K562 (cell line): ENCODE data around the gene ZSCAN12. TPM values are rescaled to one million over a fixed set of nuclear protein-coding genes. Genes with fewer than 3 reads are reported as not detected.
A peak's percentile ranks its signal among the peaks of the same experiment; 100 is the strongest.

Experiments
- ATAC-seq: fragments of 200-7000 bp; cut with Tn5 transposase; 3 replicates; pipeline ENCODE4 v1.9.1; 2020; ENCODE audit warnings: moderate library complexity
- BruUV-seq: library from RNA; stranded (reverse); fragments of 400-500 nt; replicated peaks from 2 replicates; lab custom pipeline; 2021; lab: Mats Ljungman, UMichigan
- CTCF ChIA-PET: fragments of 300-600 bp; formaldehyde crosslinking; extraction: SDS; loops from one replicate; lab custom pipeline; 2021; ENCODE audit warnings: low intra/inter-chr PET ratio; lab: Yijun Ruan, JAX
- POLR2A ChIA-PET: fragments of 300-600, 350-650 bp; sonication (Branson Sonifier 250); formaldehyde crosslinking; extraction: SDS; loops from one replicate; lab custom pipeline; 2021; ENCODE audit warnings: antibody characterized with exemption, inconsistent platforms; lab: Yijun Ruan, JAX
- DNase-seq, 4 experiments: peaks; one replicate each; pipeline versions ENCODE4 v3.0.0 to v3.0.0-alpha.2; 2011 to 2018; ENCODE audit warnings: low spot score in 3 of 4, mixed read lengths in 3 of 4; ENCODE audit errors: extremely low read depth in 1 of 4
- FAIRE-seq: peaks from 2 replicates; lab custom pipeline; 2011; peaks lifted over from hg19 to GRCh38; lab: Jason Lieb, UNC
- H2AFZ ChIP-seq: 2 replicates; pipeline ENCODE4 v1.6.0; 2011; ENCODE audit warnings: low read depth, low read length, control low read depth, inconsistent platforms
- H3K27ac ChIP-seq: fragments of 200-600 bp; 3 replicates; pipeline ENCODE4 v1.8.0; 2011; ENCODE audit warnings: low read depth, mild to moderate bottlenecking, control low read depth, inconsistent platforms, low read length, moderate library complexity, mixed read lengths; ENCODE audit errors: extremely low read depth
- H3K27me3 ChIP-seq, 2 experiments: fragments of 300-600 bp in 1 of 2; 2 replicates in 1 of 2; 3 replicates in 1 of 2; pipeline versions ENCODE4 v1.6.0 to v1.8.0; 2011; ENCODE audit warnings: inconsistent platforms in 2 of 2, low read length in 2 of 2, mild to moderate bottlenecking in 1 of 2, mixed read lengths in 1 of 2, moderate library complexity in 1 of 2; ENCODE audit not compliant: control insufficient read depth in 2 of 2, insufficient read depth in 2 of 2
- H3K36me3 ChIP-seq: fragments of 300-600 bp; 3 replicates; pipeline ENCODE4 v1.8.0; 2011; ENCODE audit warnings: mild to moderate bottlenecking, low read length, inconsistent platforms; ENCODE audit not compliant: control insufficient read depth, insufficient read depth
- H3K4me1 ChIP-seq, 2 experiments: fragments of 200-600 bp in 1 of 2; replicated peaks in 1 of 2; 2 replicates in 1 of 2; 3 replicates in 1 of 2; pipeline versions ENCODE4 v1.5.1 to v1.8.0; 2011; ENCODE audit warnings: inconsistent platforms in 2 of 2, low read length in 2 of 2, mild to moderate bottlenecking in 1 of 2, mixed read lengths in 1 of 2, moderate library complexity in 1 of 2; ENCODE audit not compliant: control insufficient read depth in 2 of 2, insufficient read depth in 2 of 2
- H3K4me2 ChIP-seq: 2 replicates; pipeline ENCODE4 v1.6.1; 2011; ENCODE audit warnings: low read length, control low read depth, inconsistent platforms, mixed read lengths; ENCODE audit not compliant: insufficient read depth
- H3K4me3 ChIP-seq: fragments of 200-600 bp; sonication (generic), shearing (Covaris generic); 2 replicates; pipeline ENCODE4 v1.5.1; 2016; ENCODE audit warnings: control low read depth, inconsistent platforms
- H3K79me2 ChIP-seq: fragments of 200-600 bp; 3 replicates; pipeline ENCODE4 v1.8.0; 2011; ENCODE audit warnings: low read length, inconsistent platforms; ENCODE audit not compliant: control insufficient read depth, insufficient read depth
- H3K9ac ChIP-seq, 2 experiments: 2 replicates each; pipeline versions ENCODE4 v1.6.0 to v1.6.1; 2011; ENCODE audit warnings: low read depth in 2 of 2, low read length in 2 of 2, control low read depth in 1 of 2, inconsistent platforms in 1 of 2, mild to moderate bottlenecking in 1 of 2, mixed read lengths in 1 of 2; ENCODE audit not compliant: insufficient read depth in 1 of 2
- H3K9me1 ChIP-seq: one replicate; pipeline ENCODE4 v1.6.0; 2011; ENCODE audit warnings: inconsistent platforms, mild to moderate bottlenecking, low read length, moderate library complexity; ENCODE audit not compliant: control insufficient read depth, insufficient read depth
- H3K9me3 ChIP-seq: replicated peaks from 2 replicates; pipeline ENCODE4 v1.5.1; 2011; ENCODE audit warnings: low read depth, low read length, inconsistent platforms; ENCODE audit not compliant: control insufficient read depth, insufficient read depth
- H4K20me1 ChIP-seq: replicated peaks from 2 replicates; pipeline ENCODE4 v1.6.1; 2011; ENCODE audit warnings: low read length, inconsistent platforms, mixed read lengths; ENCODE audit not compliant: control insufficient read depth, insufficient read depth
- ARID1B ChIP-seq: fragments of 450-650 bp; IDR thresholded peaks from 2 replicates; pipeline ENCODE4 v1.6.1; 2016; ENCODE audit warnings: antibody characterized with exemption, mild to moderate bottlenecking, inconsistent platforms
- KDM5B ChIP-seq: fragments of 200-600 bp; sonication (generic); IDR thresholded peaks from 2 replicates; pipeline ENCODE4 v1.6.1; 2012; ENCODE audit warnings: low read depth, mild to moderate bottlenecking, moderate library complexity, low read length, control low read depth, inconsistent platforms; ENCODE audit not compliant: insufficient replicate concordance
- MYNN ChIP-seq, 2 experiments: sonication (generic); formaldehyde crosslinking in 1 of 2; IDR thresholded peaks; 2 replicates each; pipeline versions ENCODE4 v1.5.0 to v1.6.1; 2016 to 2020; ENCODE audit warnings: antibody characterized with exemption in 1 of 2, missing genetic modification reagents in 1 of 2
- NFXL1 ChIP-seq: fragments of 450-650 bp; formaldehyde crosslinking; IDR thresholded peaks from 2 replicates; pipeline ENCODE4 v1.4.0; 2021; ENCODE audit warnings: mild to moderate bottlenecking
- POU5F1 ChIP-seq: fragments of 150-350 bp; IDR thresholded peaks from 2 replicates; pipeline ENCODE4 v1.6.1; 2014; ENCODE audit warnings: borderline replicate concordance, low read length, low read depth, mild to moderate bottlenecking; ENCODE audit not compliant: partially characterized antibody
- PYGO2 ChIP-seq: fragments of 450-650 bp; IDR thresholded peaks from 2 replicates; pipeline ENCODE4 v1.6.1; 2016; ENCODE audit warnings: mild to moderate bottlenecking, missing genetic modification characterization, moderate library complexity, missing compliant biosample characterization
- SIN3A ChIP-seq, 2 experiments: fragments of 150-350 bp in 1 of 2; IDR thresholded peaks; 2 replicates each; pipeline ENCODE4 v1.6.1; 2011 to 2016; ENCODE audit warnings: borderline replicate concordance in 2 of 2, low read depth in 2 of 2, low read length in 2 of 2, mild to moderate bottlenecking in 2 of 2, moderate library complexity in 2 of 2; ENCODE audit not compliant: control insufficient read depth in 1 of 2
- USF1 ChIP-seq: sonication (generic); formaldehyde crosslinking; IDR thresholded peaks from 2 replicates; pipeline ENCODE4 v1.9.0; 2022; ENCODE audit warnings: mild to moderate bottlenecking, missing genetic modification reagents
- ZNF41 ChIP-seq: fragments of 250-450 bp; sonication (Bioruptor Pico); conservative IDR thresholded peaks from 2 replicates; pipeline ENCODE4 v1.4.0; 2020; ENCODE audit warnings: mild to moderate bottlenecking
- ZNF444 ChIP-seq: fragments of 250-450 bp; sonication (Bioruptor Pico); IDR thresholded peaks from 2 replicates; pipeline ENCODE4 v1.4.0; 2020; ENCODE audit warnings: mild to moderate bottlenecking, moderate library complexity
- WGBS: fragments of 100-300 bp; shearing (Covaris generic); methylation state at CpG from one replicate; pipeline ENCODE4 v1.1.6; 2016; ENCODE audit warnings: low coverage, mixed read lengths; ENCODE audit not compliant: insufficient coverage; ENCODE audit errors: missing lambda C conversion rate; 5-methylcytosine and 5-hydroxymethylcytosine counted together
- in situ Hi-C: fragments of 300-500 bp; cut with MboI; formaldehyde crosslinking; loops from 4 replicates; pipeline ENCODE4 v1.15.0; 2018; ENCODE audit warnings: inconsistent platforms, mixed read lengths
- intact Hi-C: fragments of 100-400 bp; cut with micrococcal nuclease; formaldehyde crosslinking; loops from 2 replicates; pipeline ENCODE4 v1.14.2; 2022
- polyA plus RNA-seq, 8 experiments: library from polyadenylated mRNA; depleted of rRNA in 4 of 8; stranded (reverse) in 5 of 8; unstranded in 3 of 8; fragments of >200 nt; fragmentation: Nextera tagmentation in 2 of 8; fragmentation: Illumina TruSeq in 1 of 8; extraction: Ambion mirVana in 2 of 8; extraction: Trizol in 1 of 8; gene quantifications; 2 replicates each; pipeline versions ENCODE4 v1.2.1 to v1.2.3, GENCODE V29; 2011 to 2014; ENCODE audit warnings: inconsistent platforms in 1 of 8, missing spikeins in 1 of 8
- total RNA-seq, 7 experiments: library from RNA; depleted of rRNA in 6 of 7; stranded (reverse); fragments of >200 nt in 6 of 7; fragmentation: Illumina TruSeq in 2 of 7; extraction: Trizol in 2 of 7; gene quantifications; 2 replicates each; pipeline versions ENCODE4 v1.2.1 to v1.2.3, GENCODE V29; 2011 to 2021; ENCODE audit warnings: low replicate concordance in 1 of 7
- TF ChIP-seq, protein P1 (sequence below), 2 experiments: IDR thresholded peaks; 2 replicates each; pipeline ENCODE4 v1.6.1; 2011; ENCODE audit warnings: borderline replicate concordance in 1 of 2, control low read depth in 1 of 2, low read depth in 1 of 2, low read length in 1 of 2, mild to moderate bottlenecking in 1 of 2, mixed read lengths in 1 of 2, moderate library complexity in 1 of 2; ENCODE audit not compliant: insufficient read depth in 1 of 2, insufficient read length in 1 of 2, poor library complexity in 1 of 2, severe bottlenecking in 1 of 2; ENCODE audit errors: extremely low read depth in 1 of 2
- TF ChIP-seq, protein P2 (sequence below): fragments of 450-650 bp; IDR thresholded peaks from 2 replicates; pipeline ENCODE4 v1.6.1; 2017; ENCODE audit warnings: mild to moderate bottlenecking, moderate library complexity
- TF ChIP-seq, protein P3 (sequence below): sonication (generic); formaldehyde crosslinking; IDR thresholded peaks from 2 replicates; pipeline ENCODE4 v1.8.0; 2022; ENCODE audit warnings: missing genetic modification reagents, mild to moderate bottlenecking, borderline replicate concordance

ZSCAN12 gene
- total and polyA plus RNA-seq, 9 of the 15 experiments (the other 6 are each of a cell fraction or from before 2014, with no cell fraction given): 2.5 to 19.6 (median 12.5) TPM

DNA sequence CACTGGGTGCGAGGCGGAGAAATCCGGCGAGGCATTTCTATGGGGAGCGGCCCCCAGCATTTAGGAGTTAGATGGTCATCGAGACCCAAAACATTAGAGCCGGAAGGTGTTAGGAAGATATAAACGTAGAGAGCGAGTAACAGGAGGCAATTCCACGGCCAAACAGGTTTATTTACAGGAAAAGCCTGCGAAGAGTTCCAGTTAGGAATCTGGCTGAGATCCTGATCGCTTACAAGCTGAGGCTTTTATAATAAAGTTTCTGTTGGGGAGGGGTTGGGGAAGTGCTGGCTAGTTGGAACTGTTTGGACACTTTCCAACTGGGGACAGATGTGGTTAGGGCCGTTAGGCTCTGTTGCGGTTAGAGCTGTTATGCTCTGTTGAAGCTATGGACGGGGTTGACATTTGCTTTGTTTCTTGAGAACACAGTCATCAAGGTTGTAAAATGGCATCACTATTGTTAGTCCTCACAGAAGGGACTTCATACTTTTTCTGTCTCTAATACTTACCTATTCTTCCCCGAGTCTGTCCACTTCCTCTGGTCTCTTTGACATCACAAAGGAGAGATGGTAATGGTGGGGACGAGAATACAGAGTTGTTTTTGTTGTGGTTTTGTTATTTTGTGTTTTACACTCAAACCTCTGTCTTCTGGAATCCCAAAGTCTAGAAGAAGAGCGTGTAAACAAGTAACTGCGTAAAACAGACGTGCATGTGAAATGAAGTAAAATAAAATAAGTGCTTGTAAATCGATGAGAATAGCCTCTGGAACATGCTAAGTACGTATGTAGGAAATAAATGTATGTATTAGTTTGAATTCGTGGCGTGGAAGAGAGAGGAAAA lies 63.0 kb downstream of the ZSCAN12 start:
- peak; percentile 90 for FAIRE-seq
- Histone ChIP-seq H3K27ac (peak overlapping the region; percentile 98), H3K4me3 (peak overlapping the region; percentile 69), H3K9me3 (peaks cover 6% of the 10 kb centered on the region; the same call in 1 of the 2 replicates), H2AFZ (peak overlapping the region; percentile 61), H4K20me1 (no peaks in the 10 kb centered on the region), H3K4me1 (peaks cover 23 to 43% of the 10 kb centered on the region in 2 experiments), H3K27me3 (no peaks in the 10 kb centered on the region), H3K79me2 (peaks cover 37% of the 10 kb centered on the region), H3K9ac (peak overlapping the region; percentile 96 to 99), H3K4me2 (peak overlapping the region; percentile 95), H3K9me1 (no peaks in the 10 kb centered on the region), H3K36me3 (no peaks in the 10 kb centered on the region)
- in situ Hi-C loops: no loop called here
- peak; percentile 46 to 95 (median 58) for DNase-seq
- peak; percentile 76 for ATAC-seq
- WGBS: under 1% methylated on average over 24 of the region's 24 CpGs
- TSS peak; percentile 82 for BruUV-seq
- ChIA-PET CTCF (interaction anchor here (0.6 kb wide), 1 partner anchor 478 kb away, joined by 4 read pairs; no protein-coding TSS in a partner anchor), POLR2A (interaction anchor here (0.6 to 6.4 kb wide), 46 partner anchors 9 to 588 kb away, joined by 3 to 80 read pairs (median 4); partner anchors contain the start of genes PGBD1, ZKSCAN3, ZKSCAN4 and ZKSCAN8)
- intact Hi-C loops: loop anchor here (1.0 to 5.0 kb wide), 6 partner anchors 18 to 529 kb away; partner anchors contain the start of genes PGBD1 and ZSCAN26
- no peak for TF ChIP-seq USF1 (CRISPR knock-in tag)
- TF ChIP-seq KDM5B: peak; percentile 30
- TF ChIP-seq ZNF444: peak; percentile 89
- TF ChIP-seq MYNN (IDR thresholded peaks at IDR 0.05): peak; percentile 57; the same call in 1 of the 2 replicates
- no peak for TF ChIP-seq MYNN (CRISPR knock-in tag; IDR thresholded peaks at IDR 0.05)
- no peak for TF ChIP-seq POU5F1
- TF ChIP-seq NFXL1 (CRISPR knock-in tag): peak; percentile 91
- TF ChIP-seq SIN3A (IDR thresholded peaks at IDR 0.05; ENCODE audit: borderline replicate concordance in 2 of 2, control insufficient read depth in 1 of 2, low read depth in 2 of 2, low read length in 2 of 2): no peak
- TF ChIP-seq, protein P1, sequence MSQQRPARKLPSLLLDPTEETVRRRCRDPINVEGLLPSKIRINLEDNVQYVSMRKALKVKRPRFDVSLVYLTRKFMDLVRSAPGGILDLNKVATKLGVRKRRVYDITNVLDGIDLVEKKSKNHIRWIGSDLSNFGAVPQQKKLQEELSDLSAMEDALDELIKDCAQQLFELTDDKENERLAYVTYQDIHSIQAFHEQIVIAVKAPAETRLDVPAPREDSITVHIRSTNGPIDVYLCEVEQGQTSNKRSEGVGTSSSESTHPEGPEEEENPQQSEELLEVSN (IDR thresholded peaks at IDR 0.05; ENCODE audit: borderline replicate concordance in 1 of 2, extremely low read depth in 1 of 2, insufficient read depth in 1 of 2, insufficient read length in 1 of 2, low read depth in 1 of 2, low read length in 1 of 2, poor library complexity in 1 of 2, severe bottlenecking in 1 of 2): no peak
- TF ChIP-seq ARID1B: peak; percentile 73
- peak; percentile 86 for TF ChIP-seq PYGO2 (tag)
- TF ChIP-seq, protein P2, sequence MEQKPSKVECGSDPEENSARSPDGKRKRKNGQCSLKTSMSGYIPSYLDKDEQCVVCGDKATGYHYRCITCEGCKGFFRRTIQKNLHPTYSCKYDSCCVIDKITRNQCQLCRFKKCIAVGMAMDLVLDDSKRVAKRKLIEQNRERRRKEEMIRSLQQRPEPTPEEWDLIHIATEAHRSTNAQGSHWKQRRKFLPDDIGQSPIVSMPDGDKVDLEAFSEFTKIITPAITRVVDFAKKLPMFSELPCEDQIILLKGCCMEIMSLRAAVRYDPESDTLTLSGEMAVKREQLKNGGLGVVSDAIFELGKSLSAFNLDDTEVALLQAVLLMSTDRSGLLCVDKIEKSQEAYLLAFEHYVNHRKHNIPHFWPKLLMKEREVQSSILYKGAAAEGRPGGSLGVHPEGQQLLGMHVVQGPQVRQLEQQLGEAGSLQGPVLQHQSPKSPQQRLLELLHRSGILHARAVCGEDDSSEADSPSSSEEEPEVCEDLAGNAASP: no peak; the same call in 1 of the 2 replicates
- TF ChIP-seq ZNF41 (CRISPR knock-in tag): peak; percentile 94
- TF ChIP-seq, protein P3, sequence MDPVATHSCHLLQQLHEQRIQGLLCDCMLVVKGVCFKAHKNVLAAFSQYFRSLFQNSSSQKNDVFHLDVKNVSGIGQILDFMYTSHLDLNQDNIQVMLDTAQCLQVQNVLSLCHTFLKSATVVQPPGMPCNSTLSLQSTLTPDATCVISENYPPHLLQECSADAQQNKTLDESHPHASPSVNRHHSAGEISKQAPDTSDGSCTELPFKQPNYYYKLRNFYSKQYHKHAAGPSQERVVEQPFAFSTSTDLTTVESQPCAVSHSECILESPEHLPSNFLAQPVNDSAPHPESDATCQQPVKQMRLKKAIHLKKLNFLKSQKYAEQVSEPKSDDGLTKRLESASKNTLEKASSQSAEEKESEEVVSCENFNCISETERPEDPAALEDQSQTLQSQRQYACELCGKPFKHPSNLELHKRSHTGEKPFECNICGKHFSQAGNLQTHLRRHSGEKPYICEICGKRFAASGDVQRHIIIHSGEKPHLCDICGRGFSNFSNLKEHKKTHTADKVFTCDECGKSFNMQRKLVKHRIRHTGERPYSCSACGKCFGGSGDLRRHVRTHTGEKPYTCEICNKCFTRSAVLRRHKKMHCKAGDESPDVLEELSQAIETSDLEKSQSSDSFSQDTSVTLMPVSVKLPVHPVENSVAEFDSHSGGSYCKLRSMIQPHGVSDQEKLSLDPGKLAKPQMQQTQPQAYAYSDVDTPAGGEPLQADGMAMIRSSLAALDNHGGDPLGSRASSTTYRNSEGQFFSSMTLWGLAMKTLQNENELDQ: no peak
